C1 segment of cervical spinal cord (tissue), 14 donors: Measurements from ENCODE around the gene LAPTM4A.
"Not testable (repeated sequence)": the region's sequence is repeated elsewhere in the genome, so short reads cannot be mapped to it uniquely, and the experiment has no call there.

Experiments
- DNase-seq, 14 donors: peaks; one replicate each; lab custom pipeline; 2025; lab: John Stamatoyannopoulos, UW

LAPTM4A gene

DNA sequence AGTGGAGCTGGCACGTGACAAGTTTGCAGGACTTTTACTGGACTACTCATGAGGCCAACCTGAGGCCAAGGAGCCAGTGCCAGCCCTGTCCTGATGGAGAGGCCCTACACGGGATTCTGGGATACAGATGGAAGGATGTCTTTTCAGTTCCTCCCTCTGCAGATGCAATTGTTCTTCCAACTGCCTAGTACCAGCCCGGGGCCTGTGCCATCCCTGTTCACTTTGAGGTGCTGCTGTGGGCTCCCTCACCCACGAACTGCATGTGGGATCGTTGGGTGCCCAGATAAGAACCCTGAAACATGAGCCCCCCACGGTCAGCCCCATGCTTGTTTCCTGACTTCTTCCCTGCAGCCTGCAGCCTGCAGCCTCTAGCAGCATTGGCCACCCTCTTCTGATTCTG lies 25.3 kb upstream of the LAPTM4A start:
- DNase-seq = no peak

DNA sequence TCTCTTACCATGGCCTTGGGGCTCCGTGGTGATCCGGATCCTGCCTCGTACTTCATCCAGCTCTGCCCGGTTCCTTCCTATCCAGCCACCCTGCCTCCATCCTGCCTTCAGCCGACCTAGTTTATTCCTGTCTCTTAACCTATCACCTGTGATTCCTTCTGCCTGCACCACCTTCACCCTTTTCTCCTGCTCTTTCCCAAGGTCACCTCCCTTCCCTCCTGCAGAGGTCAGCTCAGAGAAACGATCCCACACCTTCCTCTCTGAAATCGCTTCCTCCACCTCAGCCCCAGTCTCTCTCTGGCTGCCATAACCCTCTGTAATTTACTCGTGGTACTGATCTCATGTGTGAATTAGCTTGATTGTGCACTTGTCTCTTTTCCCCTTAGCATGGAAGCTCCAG lies 23.5 kb upstream of the LAPTM4A start:
- no peak for DNase-seq

DNA sequence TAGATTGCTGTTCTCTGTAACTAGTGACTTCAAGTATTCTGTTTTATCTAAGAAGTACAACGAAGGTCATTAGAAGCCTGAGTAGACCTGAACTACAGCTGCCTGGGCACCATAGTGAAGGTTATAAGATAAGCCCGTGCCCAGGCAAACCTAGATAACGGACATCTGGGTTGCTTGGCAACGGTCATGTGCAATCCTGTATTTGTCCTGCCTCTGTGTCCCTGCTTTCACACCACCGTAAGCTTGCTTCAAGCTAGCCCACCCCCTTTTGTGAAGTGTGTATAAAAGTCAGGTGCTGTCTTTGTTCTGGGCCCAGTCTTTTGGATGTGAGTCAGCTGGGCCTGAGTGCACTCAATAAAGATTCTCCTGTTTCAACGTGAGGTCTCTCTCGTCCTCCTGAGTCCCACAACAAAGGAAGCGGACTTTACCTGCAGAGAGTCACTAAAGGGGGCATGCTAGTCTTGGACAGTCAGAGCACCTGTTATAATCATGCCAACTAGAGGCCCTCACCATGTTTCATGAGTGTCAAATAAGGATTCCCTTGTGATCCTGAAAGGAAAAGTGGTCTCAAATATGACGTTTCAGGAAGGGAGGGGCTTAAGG lies 22.7 kb upstream of the LAPTM4A start:
- DNase-seq = not testable (repeated sequence)

DNA sequence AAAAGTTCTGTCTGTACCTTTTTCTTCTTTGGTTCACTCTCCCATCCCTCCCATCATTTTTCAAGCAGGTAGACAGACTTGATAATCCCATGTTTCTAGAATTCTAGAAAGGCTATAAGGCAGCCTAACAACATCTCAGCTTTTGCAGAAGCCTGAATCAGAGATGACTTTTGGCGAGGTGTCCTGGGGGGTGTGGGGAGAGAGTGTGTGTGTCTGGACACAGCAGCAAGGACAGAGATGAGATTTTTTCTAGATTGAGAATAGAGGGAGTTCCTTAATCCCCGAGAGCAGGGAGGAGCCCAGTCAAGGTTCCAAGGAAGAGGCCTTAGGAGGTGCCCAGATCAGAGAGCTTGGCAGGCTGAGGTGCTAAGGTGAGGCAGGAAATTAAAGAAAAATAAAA lies 22.0 kb upstream of the LAPTM4A start:
- no peak for DNase-seq

DNA sequence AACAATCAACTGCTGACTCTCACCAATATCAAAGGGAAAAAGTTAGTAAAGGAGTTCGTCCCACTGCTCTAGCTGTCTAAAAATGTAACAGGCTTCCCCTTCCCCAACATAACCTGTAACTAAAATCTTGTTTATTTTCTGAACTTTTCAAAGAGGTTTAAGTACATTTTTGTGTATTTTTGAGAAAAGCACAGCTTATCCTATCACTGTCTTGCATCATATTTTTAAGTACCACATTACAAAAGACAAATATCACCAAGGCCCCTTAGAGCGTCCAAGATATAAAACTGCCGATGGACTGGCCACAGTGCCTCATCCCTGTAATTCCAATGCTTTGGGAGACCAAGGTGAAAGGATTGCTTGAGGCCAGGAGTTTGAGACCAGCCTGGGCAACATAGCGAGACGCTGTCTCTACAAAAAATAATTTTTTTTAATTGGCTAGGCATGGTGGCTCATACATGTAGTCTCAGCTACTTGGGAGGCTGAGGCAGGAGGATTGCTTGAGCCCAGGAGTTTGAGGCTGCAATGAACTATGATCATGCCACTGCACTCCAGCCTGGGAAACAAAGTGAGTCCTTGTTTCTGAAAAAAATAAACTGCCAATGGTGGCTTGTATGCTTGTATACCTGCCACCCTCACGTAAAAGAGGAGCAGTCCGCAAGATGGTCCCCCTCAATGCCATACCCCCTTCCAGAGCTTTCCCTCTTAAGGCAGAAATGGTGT lies 21.2 kb upstream of the LAPTM4A start:
- DNase-seq = no peak

DNA sequence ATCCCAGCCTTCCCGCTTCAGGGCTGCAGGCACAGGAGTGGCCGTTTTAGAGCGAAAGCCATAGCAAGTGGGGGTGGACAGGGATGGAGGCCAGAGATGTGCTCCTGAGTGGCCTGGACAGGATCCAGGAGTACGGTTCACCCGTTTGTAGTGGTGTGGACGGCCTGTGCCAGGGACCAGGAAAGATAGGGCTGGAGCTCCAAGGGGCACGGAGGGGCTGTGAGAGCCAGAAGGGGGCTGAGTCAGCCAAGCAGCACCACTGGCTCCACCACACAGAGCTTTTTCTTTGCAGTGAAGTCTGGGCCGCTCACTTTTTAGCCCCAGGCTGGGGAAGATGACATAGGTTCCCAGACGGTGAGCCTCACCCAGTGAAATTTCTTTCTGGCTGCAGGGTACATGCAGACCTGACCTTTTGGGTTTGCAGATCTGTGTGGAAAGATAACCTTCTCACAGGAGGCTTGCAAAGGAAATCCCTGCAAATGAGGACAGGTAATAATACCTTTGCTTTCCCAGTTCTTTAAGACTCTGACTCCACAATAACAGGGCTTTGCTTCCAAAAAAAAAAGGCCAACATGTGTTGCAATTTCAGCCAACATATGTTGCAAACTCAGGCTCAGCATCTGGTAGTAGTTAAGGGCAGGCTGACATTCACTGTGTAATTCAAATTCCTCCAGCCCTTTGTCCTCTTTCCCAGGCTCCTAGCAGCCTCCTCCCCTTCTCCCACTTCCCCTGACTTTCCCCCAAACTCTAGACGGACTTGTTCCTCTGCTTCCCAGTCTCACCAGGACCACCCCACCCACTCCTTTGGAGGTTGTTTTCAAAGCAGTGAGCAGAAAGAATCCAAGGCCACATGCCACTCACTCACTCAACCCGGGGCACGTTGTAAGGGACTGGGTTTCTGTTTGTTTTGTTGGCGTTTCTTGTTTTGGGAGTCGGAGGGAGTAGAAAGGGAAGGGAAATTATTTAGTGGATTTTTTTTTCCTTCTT lies 20.3 kb upstream of the LAPTM4A start:
- peak in 1 of 14 donors; percentile 52 for DNase-seq

DNA sequence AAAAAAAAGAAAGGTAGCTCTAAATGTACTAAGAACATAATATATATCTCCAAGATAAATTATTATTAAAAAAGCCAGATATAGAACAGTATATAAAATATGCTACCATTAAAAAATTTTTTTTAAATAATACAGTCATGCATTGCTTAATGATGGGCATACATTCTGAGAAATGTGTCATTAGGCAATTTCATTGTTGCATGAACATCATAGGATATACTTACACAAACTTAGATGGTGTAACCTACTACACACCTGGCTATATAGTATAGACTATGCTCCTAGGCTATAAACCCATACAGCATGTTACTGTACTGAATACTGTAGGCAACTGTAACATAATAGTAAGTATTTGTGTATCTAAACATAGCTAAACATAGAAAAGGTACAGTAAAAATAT lies 18.3 kb upstream of the LAPTM4A start:
- no peak for DNase-seq

DNA sequence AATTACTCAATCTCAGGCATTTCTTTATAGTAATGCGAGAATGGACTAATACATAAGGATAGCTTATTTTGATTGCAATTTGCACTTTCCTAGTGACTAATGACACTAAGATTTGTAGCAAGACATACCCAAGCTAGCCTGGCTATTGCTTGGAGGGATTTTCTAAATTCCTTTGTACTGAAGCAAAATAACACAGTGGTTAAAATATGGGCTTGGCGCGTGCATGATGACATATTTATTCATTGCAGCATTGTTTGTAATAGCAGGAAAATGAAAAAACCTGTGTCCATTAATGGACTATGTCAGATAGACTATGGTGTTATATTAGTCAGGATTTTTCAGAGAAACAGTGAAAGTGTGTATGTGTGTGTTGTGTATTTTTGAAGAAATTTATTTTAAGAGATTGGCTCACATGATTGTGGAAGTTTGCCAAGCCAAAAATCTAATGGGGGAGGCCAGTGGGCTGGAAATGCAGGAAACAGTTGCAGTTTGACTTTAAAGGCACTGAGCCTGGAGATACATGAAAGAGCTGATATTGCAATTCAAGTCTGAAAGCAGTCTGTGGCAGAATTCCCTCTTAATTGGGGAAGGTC lies 16.7 kb upstream of the LAPTM4A start:
- DNase-seq = no peak

DNA sequence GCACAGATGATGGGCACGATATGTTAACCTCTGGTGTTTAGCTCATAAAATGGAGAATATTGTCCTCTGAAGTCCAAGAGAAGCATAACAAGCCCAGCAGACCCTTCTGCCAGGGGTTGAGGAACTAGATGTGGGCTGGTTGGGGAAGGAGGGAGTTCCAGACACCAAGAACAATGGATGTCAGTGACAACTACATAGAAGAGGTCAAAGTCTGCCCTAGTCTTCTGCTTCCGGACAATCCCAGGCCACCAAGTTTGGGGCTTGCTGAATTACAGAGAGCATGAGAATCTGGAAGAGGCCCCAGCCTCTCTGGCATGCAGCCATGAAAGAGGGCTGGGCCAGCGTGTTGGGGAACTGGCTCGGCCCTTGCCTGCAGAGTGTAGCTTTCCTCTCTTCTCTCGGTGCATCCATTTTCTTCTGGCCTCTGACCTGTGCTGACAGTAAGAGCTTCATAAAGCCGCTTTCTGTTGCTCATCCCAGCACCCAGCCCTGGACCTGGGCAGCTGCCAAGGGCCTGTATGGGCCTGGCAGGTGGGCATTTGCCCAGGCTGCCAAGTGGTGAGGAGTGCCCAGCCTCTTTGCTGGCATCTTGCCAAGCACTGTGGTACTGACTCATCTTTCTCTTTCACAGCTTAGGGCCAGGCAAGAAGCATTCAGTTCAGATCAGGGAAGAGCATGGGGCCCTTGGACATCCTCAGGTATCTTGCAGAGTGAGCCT lies 14.6 kb upstream of the LAPTM4A start:
- peak in 10 of 14 donors; percentile 10 to 80 (median 47) for DNase-seq

DNA sequence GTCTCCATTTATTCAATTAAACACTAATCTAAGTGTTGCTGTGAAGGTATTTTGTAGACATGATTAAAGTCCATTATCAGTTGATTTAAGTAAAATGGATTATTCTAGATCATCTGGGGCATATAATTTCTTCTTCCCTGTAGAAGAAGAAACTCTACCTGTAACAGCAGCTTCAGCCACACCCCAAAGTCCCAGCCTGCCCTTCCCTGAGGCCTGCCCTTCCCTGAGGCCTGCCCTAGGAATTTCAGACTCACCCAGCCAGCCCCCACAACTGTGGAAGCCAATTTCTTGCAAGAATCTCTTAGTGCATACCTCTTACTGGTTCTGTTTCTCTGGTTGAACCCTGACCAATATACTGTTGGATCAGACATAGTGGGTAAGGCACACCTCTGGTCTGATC lies 13.4 kb upstream of the LAPTM4A start:
- no peak for DNase-seq

DNA sequence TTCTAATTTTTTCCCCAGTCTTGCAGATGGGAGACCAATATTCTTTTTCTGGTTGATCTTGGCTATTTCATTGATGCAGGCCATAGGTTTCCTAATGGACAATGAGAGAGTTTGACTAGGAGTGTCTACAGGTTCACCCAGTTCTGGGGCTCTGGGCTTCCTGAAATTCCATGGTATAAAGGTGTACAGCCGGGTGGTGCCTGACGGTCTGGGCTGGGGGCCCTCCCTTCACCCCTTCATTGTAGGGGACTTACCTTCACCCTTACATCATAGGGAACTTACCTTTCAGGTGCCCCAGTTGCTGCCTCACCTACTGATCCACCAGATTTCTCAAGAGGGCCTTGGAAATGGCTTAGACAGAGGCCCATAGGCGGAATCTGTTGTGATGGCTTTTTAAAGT lies 13.0 kb upstream of the LAPTM4A start:
- DNase-seq = no peak

DNA sequence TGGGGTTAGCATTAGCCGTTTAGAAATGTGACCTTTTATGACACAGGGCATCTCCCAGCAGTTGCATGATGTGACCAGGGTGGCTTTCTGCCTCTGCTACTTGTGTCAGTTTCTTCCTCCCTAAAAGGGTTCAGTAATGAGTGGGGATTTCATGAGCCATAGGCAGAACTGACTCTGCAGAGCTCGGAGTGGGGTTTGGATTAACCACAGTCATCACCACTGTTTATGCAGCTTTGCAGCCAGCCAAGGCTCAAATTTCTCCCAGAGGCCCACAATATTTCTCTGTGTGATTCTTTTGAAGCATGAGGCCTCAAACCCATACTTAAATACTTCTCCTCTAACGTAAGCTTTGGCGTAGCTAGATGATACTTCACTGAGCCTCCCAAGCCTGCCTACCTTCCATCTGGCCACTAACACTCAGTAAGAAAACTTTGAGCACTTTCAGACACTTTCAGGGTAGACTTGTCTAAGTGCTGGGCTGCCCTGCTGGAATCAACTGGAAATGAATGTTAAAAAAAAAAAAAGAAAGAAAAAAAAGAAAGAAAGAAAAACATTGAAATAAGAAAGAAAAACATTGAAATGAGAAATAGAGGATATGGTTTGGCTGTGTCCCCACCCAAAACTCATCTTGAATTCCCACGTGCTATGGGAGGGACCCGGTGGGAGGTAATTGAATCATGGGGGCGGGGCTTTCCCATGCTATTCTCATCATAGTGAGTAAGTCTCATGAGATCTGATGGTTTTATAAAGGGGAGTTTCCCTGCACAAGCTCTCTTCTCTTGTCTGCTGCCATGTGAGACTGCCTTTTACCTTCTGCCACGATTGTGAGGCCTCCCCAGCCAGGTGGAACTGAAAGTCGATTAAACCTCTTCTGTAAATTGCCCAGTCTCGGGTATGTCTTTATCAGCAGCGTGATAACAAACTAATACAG lies 11.5 kb upstream of the LAPTM4A start:
- DNase-seq = no peak

DNA sequence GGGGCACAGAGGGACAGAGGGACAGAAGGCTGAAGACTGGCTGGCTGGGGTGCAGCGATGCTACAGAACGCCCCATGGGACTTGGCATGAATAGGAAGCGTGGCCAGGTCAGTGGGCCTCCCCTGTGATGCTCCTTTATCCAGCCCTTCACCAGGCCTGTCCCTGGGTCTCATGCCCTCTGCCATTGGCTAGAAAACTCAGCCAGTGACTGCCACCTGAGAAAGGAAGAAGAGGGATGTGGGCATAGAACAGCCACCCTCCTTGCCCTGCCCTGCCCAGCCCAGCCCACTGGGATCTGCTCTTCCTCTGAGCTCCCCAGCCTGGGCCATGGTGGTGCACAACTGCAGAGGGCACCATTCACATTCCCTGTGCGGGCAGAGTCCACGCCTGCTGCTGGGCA lies 10.5 kb upstream of the LAPTM4A start:
- DNase-seq = no peak

DNA sequence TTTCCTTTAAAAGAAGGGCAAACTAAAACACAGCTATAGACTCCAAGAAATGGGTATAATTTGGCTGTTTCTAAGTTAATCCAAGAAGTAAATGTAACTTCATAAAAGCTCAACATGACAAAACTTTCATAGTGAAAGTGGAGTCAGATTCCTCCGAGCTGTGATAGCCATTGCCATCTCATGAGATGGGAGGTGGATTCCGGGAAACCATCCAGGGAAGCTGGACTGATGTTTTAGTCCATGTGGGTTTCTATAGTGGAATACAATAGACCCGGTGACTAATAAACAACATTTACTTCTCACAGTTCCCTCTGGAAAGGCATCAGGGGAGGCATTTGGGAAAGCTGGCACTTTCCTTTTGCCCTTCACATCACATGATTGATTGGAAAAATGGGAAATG lies 10.0 kb upstream of the LAPTM4A start:
- no peak for DNase-seq

DNA sequence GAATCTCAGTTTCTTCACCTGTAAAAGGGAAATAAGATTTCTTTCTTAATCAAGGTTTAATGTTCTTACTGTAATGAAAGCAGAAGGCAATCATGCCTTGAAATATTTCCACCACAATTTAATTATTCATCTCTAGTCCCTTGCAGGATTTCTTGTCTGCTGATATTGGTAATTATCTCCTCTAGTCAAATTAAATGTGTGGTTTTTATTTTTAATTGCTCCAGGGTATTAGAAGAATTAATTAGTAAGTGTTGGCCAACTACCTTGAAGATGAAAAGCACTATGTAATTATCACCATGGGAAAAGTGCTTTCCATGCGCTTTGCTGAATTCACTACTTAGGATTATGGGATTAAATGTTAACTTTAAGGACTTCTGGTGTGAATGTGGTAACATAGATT lies 8.7 kb upstream of the LAPTM4A start:
- no peak for DNase-seq

DNA sequence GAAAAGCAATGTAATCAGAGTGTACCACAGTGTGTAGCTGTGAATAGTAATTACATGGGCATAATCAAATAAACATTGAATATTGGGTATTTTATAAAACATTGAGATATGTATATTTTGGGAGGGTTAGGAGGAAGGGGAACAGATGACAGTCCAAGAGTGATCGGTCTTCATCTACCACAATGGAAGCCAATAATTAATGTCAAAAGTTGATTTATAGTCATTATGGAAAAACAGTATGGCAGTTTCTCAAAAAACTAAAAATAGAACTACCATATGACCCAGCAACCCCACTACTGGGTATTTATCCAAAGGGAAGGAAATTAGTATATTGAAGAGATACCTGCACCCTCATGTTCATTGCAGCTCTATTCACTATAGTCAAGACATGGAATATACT lies 5.8 kb upstream of the LAPTM4A start:
- DNase-seq = no peak

DNA sequence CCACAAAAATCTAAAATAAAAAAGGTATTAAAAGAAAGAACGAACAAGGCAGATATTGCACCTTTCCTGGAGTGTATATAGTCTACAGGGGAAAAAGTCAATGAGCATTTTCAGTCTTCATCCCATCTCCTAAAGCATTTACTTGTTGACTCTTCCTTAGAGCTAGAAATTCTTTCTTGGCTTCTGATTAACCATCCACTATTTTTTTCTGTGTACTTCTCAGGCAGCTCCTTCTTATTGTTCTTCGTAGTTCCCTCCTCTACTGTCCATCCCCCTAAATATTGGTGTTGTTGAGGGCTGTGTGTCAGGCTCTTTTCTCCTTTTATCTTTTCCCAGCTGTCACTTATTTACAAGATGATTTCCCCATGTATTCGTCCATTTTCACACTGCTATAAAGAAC lies 3.5 kb upstream of the LAPTM4A start:
- no peak for DNase-seq

DNA sequence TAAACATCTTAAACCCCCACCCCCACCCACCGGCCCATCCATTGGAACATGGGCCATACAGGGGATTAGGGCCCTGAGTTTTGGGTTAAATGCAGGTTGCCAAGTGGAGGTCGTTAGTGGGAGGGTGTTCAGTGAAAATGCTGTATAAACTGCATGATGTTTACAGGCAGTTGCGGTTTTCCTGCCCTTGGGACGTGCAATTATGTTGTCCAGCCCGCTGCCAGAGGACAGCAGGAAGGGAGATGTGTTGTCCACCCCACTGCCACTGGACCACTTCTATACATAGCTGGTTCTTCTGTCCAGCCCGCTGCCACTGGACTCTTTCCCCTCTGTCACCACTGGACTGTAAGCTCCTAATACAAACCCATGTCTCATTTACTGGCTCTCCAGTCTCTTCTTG lies 2.7 kb upstream of the LAPTM4A start:
- no peak for DNase-seq

DNA sequence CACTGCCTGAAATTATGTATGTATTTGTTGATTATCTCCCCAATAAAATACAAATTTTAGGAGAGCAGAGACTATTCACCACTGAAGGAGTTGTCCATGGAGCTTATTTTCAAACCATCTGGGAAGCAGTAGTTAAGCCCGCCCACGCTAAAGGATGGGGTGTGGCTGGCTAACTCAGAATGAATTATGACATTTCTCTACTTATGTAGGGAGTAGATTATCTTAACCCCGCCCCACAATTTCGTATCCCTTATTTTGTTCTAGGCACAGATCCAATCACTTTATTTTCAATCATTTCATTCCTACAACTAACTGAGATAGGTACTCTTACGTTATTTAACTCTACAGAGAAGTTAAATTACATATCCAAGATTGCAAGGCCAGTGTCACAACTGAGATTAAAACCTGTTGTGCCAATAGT lies 1.4 kb upstream of the LAPTM4A start:
- DNase-seq = peak in 1 of 14 donors; percentile 48

DNA sequence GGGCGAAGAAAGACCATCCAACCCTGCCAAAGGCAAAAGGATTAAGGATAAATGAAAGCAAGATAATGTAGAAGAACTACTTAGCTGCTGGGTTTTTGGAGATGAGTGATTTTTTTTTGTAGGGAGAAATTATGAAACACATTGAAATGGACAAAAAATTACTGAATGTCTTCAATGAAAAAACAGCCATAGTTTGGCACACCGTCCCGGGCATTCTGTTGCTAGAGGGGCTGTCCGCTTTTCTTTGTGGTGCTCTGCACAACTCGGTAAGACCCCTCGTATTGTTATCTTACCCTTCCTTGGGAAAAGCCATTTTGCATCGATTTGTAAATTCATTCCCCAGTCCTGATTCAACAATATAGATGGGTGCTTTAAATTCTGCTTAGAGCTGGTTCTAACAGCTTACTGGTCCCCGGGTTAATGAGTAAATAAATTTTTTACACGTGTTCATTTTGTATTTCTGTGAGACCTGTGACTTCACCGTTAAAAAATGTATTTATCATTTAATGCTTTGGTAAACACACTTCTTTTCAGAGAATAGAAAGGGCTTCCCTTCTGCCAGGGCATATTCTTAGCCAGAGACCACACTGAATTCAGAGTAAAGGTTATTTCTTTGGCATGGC lies 912 bp upstream of the LAPTM4A start:
- no peak for DNase-seq
